H9 (cell line): Measurements from ENCODE around the gene ARID1B. TPM values are rescaled to one million over a fixed set of nuclear protein-coding genes. Genes with fewer than 3 reads are reported as not detected.

Source experiments
- DNase-seq: peaks from one replicate; pipeline ENCODE4 v3.0.0-alpha.2; 2017
- H2AFZ ChIP-seq: one replicate; pipeline ENCODE4 v1.6.1; 2013; ENCODE audit warnings: mild to moderate bottlenecking, low read length, control low read depth, moderate library complexity
- H2AK5ac ChIP-seq: 2 replicates; pipeline ENCODE4 v1.6.1; 2013; ENCODE audit warnings: low read length, control low read depth, mixed read lengths; ENCODE audit not compliant: insufficient read length
- H2BK120ac ChIP-seq: one replicate; pipeline ENCODE4 v1.6.1; 2013; ENCODE audit warnings: low read depth, mild to moderate bottlenecking, low read length, control low read depth, inconsistent platforms; ENCODE audit not compliant: poor library complexity, severe bottlenecking
- H2BK12ac ChIP-seq: 2 replicates; pipeline ENCODE4 v1.6.1; 2013; ENCODE audit warnings: low read length, control low read depth, mixed read lengths, low read depth; ENCODE audit not compliant: insufficient read length
- H2BK15ac ChIP-seq: 2 replicates; pipeline ENCODE4 v1.6.1; 2013; ENCODE audit warnings: low read depth, low read length, control low read depth
- H2BK20ac ChIP-seq: one replicate; pipeline ENCODE4 v1.6.1; 2013; ENCODE audit warnings: low read depth, mild to moderate bottlenecking, low read length, control low read depth, inconsistent platforms; ENCODE audit not compliant: poor library complexity, severe bottlenecking
- H2BK5ac ChIP-seq: 2 replicates; pipeline ENCODE4 v1.6.1; 2013; ENCODE audit warnings: low read length, control low read depth, mixed read lengths; ENCODE audit not compliant: insufficient read length
- H3K14ac ChIP-seq: 2 replicates; pipeline ENCODE4 v1.6.1; 2013; ENCODE audit warnings: low read length, control low read depth; ENCODE audit not compliant: insufficient read depth
- H3K18ac ChIP-seq: 2 replicates; pipeline ENCODE4 v1.6.1; 2013; ENCODE audit warnings: low read depth, mild to moderate bottlenecking, mixed read lengths, low read length, control low read depth; ENCODE audit not compliant: insufficient read length
- H3K23ac ChIP-seq: 2 replicates; pipeline ENCODE4 v1.6.1; 2013; ENCODE audit warnings: low read length, control low read depth, mixed read lengths, low read depth; ENCODE audit not compliant: insufficient read length
- H3K23me2 ChIP-seq: 2 replicates; pipeline ENCODE4 v1.6.1; 2013; ENCODE audit warnings: low read depth, mild to moderate bottlenecking, mixed read lengths, low read length, control low read depth; ENCODE audit not compliant: insufficient read length, poor library complexity, severe bottlenecking
- H3K27ac ChIP-seq: 2 replicates; pipeline ENCODE4 v1.5.1; 2013; ENCODE audit warnings: low read length, control low read depth, mixed read lengths, low read depth; ENCODE audit not compliant: insufficient read length
- H3K27me3 ChIP-seq: 2 replicates; pipeline ENCODE4 v1.6.1; 2013; ENCODE audit warnings: low read length, control low read depth, inconsistent platforms; ENCODE audit not compliant: insufficient read depth
- H3K4ac ChIP-seq: 2 replicates; pipeline ENCODE4 v1.6.1; 2013; ENCODE audit warnings: low read depth, mild to moderate bottlenecking, control low read depth, inconsistent platforms, low read length, moderate library complexity
- H3K4me1 ChIP-seq: 2 replicates; pipeline ENCODE4 v1.6.1; 2013; ENCODE audit warnings: low read length, control low read depth, inconsistent platforms; ENCODE audit not compliant: insufficient read depth
- H3K4me2 ChIP-seq: 2 replicates; pipeline ENCODE4 v1.6.1; 2013; ENCODE audit warnings: low read length, control low read depth, mixed read lengths; ENCODE audit not compliant: insufficient read length, insufficient read depth
- H3K56ac ChIP-seq: 2 replicates; pipeline ENCODE4 v1.6.1; 2013; ENCODE audit warnings: low read depth, mild to moderate bottlenecking, mixed read lengths, low read length, control low read depth; ENCODE audit not compliant: insufficient read length
- H3K79me1 ChIP-seq: 2 replicates; pipeline ENCODE4 v1.6.1; 2013; ENCODE audit warnings: low read depth, mild to moderate bottlenecking, moderate library complexity, low read length, control low read depth, inconsistent platforms; ENCODE audit not compliant: insufficient read depth, poor library complexity, severe bottlenecking
- H3K79me2 ChIP-seq: 2 replicates; pipeline ENCODE4 v1.6.1; 2013; ENCODE audit warnings: low read length, control low read depth, inconsistent platforms; ENCODE audit not compliant: insufficient read depth
- H3K9ac ChIP-seq: 2 replicates; pipeline ENCODE4 v1.6.1; 2013; ENCODE audit warnings: low read length, control low read depth, mixed read lengths; ENCODE audit not compliant: insufficient read length; ENCODE audit errors: extremely low read depth
- H3K9me3 ChIP-seq: one replicate; pipeline ENCODE4 v1.6.1; 2013; ENCODE audit warnings: low read depth, low read length, inconsistent platforms; ENCODE audit not compliant: control insufficient read depth
- H3T11ph ChIP-seq: one replicate; pipeline ENCODE4 v1.6.1; 2013; ENCODE audit warnings: mild to moderate bottlenecking, low read length, control low read depth, inconsistent platforms
- H4K20me1 ChIP-seq: one replicate; pipeline ENCODE4 v1.6.1; 2013; ENCODE audit not compliant: control insufficient read depth, insufficient read length, insufficient read depth
- H4K5ac ChIP-seq: 2 replicates; pipeline ENCODE4 v1.6.1; 2013; ENCODE audit warnings: low read depth, mild to moderate bottlenecking, mixed read lengths, low read length, control low read depth; ENCODE audit not compliant: insufficient read length
- H4K8ac ChIP-seq: replicated peaks from 2 replicates; pipeline ENCODE4 v1.6.1; 2013; ENCODE audit warnings: low read length, control low read depth, mixed read lengths, low read depth; ENCODE audit not compliant: insufficient read length
- H4K91ac ChIP-seq: 2 replicates; pipeline ENCODE4 v1.6.1; 2013; ENCODE audit warnings: low read depth, mild to moderate bottlenecking, moderate library complexity, mixed read lengths, low read length, control low read depth; ENCODE audit not compliant: insufficient read length
- H3K27ac Mint-ChIP-seq, 3 experiments: 2 replicates in 2 of 3; 3 replicates in 1 of 3; pipeline ENCODE4 v1.8.0; 2020 to 2021; ENCODE audit warnings: mixed read lengths in 3 of 3, mild to moderate bottlenecking in 1 of 3, moderate library complexity in 1 of 3
- H3K27me3 Mint-ChIP-seq: 2 replicates; pipeline ENCODE4 v1.8.0; 2021; ENCODE audit warnings: low read depth, mild to moderate bottlenecking, moderate library complexity, mixed read lengths
- H3K36me3 Mint-ChIP-seq, 3 experiments: 2 replicates in 2 of 3; 3 replicates in 1 of 3; pipeline ENCODE4 v1.8.0; 2020 to 2021; ENCODE audit warnings: low read depth in 3 of 3, mixed read lengths in 3 of 3; ENCODE audit not compliant: insufficient read depth in 1 of 3
- H3K4me1 Mint-ChIP-seq, 2 experiments: 2 replicates each; pipeline ENCODE4 v1.8.0; 2020; ENCODE audit warnings: mixed read lengths in 2 of 2
- H3K4me3 Mint-ChIP-seq, 2 experiments: 2 replicates in 1 of 2; 3 replicates in 1 of 2; pipeline ENCODE4 v1.8.0; 2020 to 2021; ENCODE audit warnings: mild to moderate bottlenecking in 2 of 2, mixed read lengths in 2 of 2, moderate library complexity in 1 of 2
- H3K9me3 Mint-ChIP-seq, 2 experiments: 2 replicates in 1 of 2; 3 replicates in 1 of 2; pipeline ENCODE4 v1.8.0; 2020; ENCODE audit warnings: mild to moderate bottlenecking in 2 of 2, mixed read lengths in 2 of 2, moderate library complexity in 1 of 2
- WGBS: extraction: QIAGEN DNeasy Blood & Tissue Kit; methylation state at CpG from one replicate; pipeline ENCODE4 v1.1.7; 2013; ENCODE audit warnings: missing lambda C conversion rate, low lambda C conversion rate, mixed read lengths; ENCODE audit not compliant: insufficient read length; ENCODE audit errors: extremely low coverage; 5-methylcytosine and 5-hydroxymethylcytosine counted together
- total RNA-seq: library from RNA; stranded (reverse); gene quantifications from 2 replicates; pipeline ENCODE4 v1.2.1, GENCODE V29; 2021
- TF ChIP-seq, protein P1 (sequence below): fragments of 200-600 bp; sonication (generic); conservative IDR thresholded peaks from 3 replicates; pipeline ENCODE4 v1.8.0; 2021; ENCODE audit warnings: antibody characterized with exemption, mild to moderate bottlenecking

The ARID1B gene
- total RNA-seq, 1 experiment from 2014 or later = 88.2 TPM

DNA sequence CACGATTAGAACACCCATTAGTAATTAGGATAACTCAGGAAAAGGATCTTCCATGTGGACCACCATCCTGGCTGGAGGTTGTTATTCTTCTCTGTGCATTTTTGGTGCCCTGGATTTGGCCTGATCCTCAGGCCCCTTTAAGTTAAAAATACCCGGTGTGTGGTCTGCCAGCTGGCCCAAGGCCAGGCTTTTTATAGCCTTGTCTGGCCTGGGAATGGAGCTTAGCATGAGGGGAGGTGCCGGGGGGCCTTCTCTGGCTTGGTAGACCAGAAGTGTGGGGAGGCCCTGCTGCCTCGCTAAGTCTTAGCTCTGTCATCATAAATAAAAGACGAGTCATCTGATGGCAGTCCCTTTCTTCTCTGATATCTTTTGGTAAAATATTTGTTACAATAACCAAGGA lies 71.4 kb downstream of the ARID1B start:
- TF ChIP-seq, protein P1, sequence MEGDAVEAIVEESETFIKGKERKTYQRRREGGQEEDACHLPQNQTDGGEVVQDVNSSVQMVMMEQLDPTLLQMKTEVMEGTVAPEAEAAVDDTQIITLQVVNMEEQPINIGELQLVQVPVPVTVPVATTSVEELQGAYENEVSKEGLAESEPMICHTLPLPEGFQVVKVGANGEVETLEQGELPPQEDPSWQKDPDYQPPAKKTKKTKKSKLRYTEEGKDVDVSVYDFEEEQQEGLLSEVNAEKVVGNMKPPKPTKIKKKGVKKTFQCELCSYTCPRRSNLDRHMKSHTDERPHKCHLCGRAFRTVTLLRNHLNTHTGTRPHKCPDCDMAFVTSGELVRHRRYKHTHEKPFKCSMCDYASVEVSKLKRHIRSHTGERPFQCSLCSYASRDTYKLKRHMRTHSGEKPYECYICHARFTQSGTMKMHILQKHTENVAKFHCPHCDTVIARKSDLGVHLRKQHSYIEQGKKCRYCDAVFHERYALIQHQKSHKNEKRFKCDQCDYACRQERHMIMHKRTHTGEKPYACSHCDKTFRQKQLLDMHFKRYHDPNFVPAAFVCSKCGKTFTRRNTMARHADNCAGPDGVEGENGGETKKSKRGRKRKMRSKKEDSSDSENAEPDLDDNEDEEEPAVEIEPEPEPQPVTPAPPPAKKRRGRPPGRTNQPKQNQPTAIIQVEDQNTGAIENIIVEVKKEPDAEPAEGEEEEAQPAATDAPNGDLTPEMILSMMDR = no peak
- H3K18ac ChIP-seq = no peak overlapping the region
- H3K79me2 ChIP-seq = peaks cover 30% of the 10 kb centered on the region; the same call in 1 of the 2 replicates
- H3K23me2 ChIP-seq = no peaks in the 10 kb centered on the region
- Mint-ChIP-seq H3K4me1 (peaks cover 90 to 94% of the 10 kb centered on the region in 2 experiments), H3K27me3 (no peaks in the 10 kb centered on the region), H3K36me3 (peaks cover 0 to 5% (median 0%) of the 10 kb centered on the region in 3 experiments; a peak in 1 of 7 replicates), H3K4me3 (no peak overlapping the region), H3K27ac (peak overlapping the region; percentile 40 to 86 (median 59); a peak in 3 of 7 replicates), H3K9me3 (no peaks in the 10 kb centered on the region)
- H4K5ac ChIP-seq = no peak overlapping the region
- H2BK120ac ChIP-seq = no peak overlapping the region
- H3K4ac ChIP-seq = no peak overlapping the region
- H2BK15ac ChIP-seq = no peak overlapping the region
- no peak overlapping the region for H3T11ph ChIP-seq
- no peak overlapping the region for H3K56ac ChIP-seq
- no CpG with 5 or more reads among the region's 5 CpGs for WGBS
- no peak for DNase-seq
- H2BK20ac ChIP-seq = no peak overlapping the region
- peaks cover 8% of the 10 kb centered on the region for H3K79me1 ChIP-seq
- H3K27ac ChIP-seq = no peak overlapping the region
- H4K8ac ChIP-seq = no peak overlapping the region
- no peak overlapping the region for H2BK5ac ChIP-seq
- H4K91ac ChIP-seq = no peak overlapping the region
- H2BK12ac ChIP-seq = no peak overlapping the region
- peaks cover 13% of the 10 kb centered on the region for H3K4me1 ChIP-seq
- no peak overlapping the region for H3K14ac ChIP-seq
- no peak overlapping the region for H2AFZ ChIP-seq
- H2AK5ac ChIP-seq = no peak overlapping the region
- H3K4me2 ChIP-seq = no peak overlapping the region
- no peaks in the 10 kb centered on the region for H3K27me3 ChIP-seq
- no peak overlapping the region for H3K23ac ChIP-seq
- no peak overlapping the region for H3K9ac ChIP-seq
- no peaks in the 10 kb centered on the region for H4K20me1 ChIP-seq
- no peaks in the 10 kb centered on the region for H3K9me3 ChIP-seq
